ENCODE results near the gene SPATA32. TPM values are rescaled to one million over a fixed set of nuclear protein-coding genes. Genes with fewer than 3 reads are reported as not detected.

SPATA32 gene
- total RNA-seq, 1 experiment from 2014 or later = 0.21 TPM

DNA sequence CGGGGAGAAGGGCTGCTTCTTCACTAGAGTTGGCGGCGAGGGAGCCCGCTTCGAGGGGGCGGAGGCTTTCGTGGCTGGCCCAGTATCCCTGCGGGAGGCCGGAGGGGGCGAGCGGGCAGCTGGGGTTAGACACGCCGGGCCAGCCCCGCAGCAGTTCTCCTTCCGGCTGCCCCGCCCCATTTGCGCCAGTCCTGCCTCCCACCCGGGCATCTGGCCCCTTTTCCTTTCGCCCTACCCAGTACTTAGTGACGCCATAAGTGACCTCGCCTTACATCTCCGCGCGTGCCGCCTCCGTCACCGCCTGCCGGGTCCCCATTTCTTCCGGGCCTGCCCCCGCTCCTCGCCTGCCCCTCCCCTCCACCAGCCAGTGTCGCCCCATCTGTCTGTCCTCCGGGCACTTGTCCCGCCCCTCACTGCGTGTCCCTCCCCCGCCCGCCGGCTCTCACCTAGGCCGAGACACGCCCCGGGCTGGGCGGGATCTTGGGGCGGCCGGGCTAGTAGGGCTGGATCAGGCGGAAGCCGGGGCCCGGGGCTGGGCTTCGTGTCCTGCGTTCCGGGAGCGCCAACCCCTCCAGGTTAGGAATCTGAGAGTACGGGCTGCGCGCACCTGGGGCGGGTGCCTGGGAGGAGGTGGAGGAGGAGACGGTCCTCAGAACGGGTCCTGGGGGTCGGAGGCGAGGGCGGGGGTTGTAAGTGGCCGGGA, 14.3 kb downstream of the SPATA32 start:
- peak; percentile 99 for DNase-seq (ENCODE audit: low spot score)

DNA sequence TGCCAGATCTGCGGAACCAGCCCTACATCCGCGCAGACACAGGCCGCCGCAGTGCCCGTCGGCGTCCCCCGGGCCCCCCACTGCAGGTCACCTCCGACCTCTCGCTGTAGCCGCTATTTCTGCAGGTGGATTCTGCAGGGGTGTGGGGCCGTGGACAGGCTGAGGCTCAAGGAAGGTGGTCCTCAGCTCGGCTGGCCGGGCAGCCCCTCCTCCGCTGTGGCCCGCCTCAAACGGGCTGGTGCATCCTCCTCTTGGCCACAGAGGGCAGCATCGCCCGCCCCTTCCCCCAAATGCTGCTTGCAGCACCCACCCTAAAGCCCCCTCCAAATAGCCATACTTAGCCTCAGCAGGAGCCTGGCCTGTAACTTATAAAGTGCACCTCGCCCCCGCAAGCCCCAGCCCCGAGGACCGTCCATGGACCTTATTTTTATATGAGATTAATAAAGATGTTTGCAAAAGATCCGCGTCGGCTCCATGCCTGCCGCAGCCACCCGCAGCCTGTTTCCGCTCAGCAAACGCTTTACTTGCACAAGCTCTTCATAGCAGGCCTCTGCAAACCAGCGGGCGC, 14.9 kb downstream of the SPATA32 start:
- peak; percentile 51 for DNase-seq (ENCODE audit: low spot score)

GRCh38 chr17:45246338-45246737, 15.6 kb downstream of the SPATA32 start:
- no peak for DNase-seq (ENCODE audit: low spot score)

DNA sequence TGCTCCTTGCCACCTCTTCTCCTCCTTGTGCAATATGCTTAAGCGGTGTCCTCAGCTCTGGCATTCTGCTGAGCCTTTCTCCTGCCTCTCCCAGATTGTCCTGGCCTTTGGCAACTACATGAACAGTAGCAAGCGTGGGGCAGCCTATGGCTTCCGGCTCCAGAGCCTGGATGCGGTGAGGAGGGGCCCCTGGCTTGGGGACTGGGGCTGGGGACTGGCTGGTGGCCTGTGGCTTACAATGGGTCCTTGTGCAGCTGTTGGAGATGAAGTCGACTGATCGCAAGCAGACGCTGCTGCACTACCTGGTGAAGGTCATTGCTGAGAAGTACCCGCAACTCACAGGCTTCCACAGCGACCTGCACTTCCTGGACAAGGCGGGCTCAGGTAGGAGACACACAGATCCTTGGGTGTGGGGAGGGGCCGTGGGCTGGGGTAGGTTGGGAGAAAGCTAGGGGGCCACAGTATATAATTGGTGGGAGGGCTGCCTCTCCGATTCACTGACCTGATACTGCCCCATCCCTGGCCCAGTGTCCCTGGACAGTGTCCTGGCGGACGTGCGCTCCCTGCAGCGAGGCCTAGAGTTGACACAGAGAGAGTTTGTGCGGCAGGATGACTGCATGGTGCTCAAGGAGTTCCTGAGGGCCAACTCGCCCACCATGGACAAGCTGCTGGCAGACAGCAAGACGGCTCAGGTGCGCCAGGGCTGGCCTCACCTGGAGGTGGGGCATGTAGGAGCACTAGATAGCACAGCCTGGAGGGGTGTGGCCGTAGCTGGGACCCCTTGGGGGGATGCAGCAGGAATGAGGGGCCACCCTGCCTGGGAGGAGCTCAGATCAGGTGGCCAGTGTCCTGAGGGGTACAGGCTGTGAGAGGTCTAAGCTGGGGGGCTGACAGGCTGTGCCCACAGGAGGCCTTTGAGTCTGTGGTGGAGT, 16.9 kb downstream of the SPATA32 start:
- DNase-seq (ENCODE audit: low spot score) = no peak

DNA sequence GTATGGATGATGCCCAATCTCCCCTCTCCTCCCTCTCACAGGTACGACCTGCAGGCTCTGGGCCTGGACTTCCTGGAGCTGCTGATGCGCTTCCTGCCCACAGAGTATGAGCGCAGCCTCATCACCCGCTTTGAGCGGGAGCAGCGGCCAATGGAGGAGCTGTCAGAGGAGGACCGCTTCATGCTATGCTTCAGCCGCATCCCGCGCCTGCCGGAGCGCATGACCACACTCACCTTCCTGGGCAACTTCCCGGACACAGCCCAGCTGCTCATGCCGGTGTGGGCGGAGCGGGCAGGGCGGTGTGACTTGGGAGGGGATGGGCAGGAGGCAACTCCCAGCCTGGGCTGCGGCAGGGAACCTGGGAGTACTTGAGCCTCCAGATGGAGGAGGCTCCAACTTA, 18.1 kb downstream of the SPATA32 start:
- no peak for DNase-seq (ENCODE audit: low spot score)

DNA sequence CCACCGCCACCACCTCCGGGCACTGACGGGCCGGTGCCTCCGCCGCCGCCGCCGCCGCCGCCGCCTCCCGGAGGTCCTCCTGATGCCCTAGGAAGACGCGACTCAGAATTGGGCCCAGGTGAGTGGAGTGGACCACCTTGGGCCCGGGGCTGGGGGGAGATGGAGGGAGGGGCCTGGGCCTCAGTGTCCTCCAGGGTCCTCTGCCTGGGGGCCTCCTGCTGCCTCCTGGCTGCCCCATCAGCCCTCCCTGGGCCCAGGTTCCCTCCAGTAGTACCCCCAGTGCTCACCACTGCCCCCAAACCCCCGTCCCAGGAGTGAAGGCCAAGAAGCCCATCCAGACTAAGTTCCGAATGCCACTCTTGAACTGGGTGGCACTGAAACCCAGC, 19.9 kb downstream of the SPATA32 start:
- no peak for DNase-seq (ENCODE audit: low spot score)

GRCh38 chr17:45241328-45242028, 20.4 kb downstream of the SPATA32 start:
- DNase-seq (ENCODE audit: low spot score) = no peak

- DNase-seq (ENCODE audit: low spot score) = no peak
These were observed 21.0 kb downstream of the SPATA32 start for GRCh38 chr17:45240905-45241327.

DNA sequence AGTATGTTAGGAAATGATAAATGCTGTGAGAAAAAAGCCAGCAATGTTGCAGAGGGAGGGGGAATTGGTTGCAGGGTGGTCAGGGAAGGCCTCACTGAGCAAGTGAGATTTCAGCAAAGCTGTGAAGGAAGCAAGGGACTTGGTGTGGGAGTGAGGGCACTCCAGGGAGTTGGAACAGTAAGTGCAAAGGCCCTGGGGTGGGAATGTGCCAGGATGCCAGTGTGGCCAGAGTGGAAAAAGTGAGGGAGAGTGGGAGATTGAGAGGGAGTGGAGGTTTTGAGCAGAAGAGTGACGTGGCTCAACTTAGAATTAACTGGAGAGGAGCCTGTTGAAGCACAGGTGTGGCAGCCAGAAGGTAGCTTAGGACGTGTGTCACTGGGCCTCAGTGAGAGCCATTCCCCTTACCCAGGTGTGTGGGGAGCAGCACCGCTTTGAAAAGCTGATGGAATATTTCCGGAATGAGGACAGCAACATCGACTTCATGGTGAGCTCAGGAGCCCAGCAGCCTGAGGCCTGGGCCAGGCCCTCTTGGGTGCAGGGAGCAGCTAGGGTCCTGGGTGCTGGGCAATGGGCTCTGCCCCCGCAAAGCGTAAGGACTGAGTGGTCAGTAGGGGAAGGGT, 23.6 kb downstream of the SPATA32 start:
- DNase-seq (ENCODE audit: low spot score) = no peak

- no peak for DNase-seq (ENCODE audit: low spot score)
These were observed 24.2 kb downstream of the SPATA32 start for GRCh38 chr17:45237686-45238085.

GRCh38 chr17:45236282-45236606, 25.6 kb downstream of the SPATA32 start:
- no peak for DNase-seq (ENCODE audit: low spot score)

DNA sequence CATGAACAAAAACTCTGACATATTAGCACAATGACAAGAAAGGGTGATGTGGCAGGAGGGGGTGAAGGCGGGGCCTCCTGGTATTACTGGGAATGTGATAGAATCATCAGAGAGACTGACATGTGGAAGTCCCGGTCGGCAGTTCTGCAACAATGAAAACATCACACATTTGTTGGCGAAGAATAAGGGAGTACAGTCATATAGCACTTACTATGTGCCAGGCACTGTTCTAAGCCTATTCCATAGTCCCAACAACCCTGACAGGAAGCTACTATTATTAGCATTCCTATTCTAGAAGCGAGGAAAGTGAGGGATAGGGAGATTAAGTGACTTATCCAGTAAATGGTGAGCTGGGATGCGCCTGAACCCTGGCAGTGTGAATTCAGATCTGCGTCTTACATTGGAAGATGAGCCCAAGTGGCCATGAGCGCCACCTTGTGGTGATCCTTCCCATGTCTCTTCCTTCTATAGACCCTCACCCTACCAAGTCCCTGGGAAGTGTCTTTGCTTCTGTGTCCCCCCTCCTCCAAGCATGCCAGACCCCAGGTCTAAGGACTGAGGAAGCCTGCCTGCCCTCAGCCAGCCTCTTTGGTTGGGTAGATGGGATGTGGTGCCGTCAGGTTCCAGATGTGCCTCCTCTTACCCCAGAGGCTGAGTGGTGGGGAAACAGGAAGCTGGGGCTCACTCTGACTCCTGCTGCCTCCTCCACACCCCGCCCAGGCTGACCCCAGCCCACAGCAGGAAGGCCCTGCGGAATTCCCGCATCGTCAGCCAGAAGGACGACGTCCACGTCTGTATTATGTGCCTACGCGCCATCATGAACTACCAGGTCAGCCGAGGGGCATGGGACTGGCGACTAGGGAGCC, 26.2 kb downstream of the SPATA32 start:
- peak; percentile 66 for DNase-seq (ENCODE audit: low spot score)

GRCh38 chr17:45234641-45235415, 27.1 kb downstream of the SPATA32 start:
- no peak for DNase-seq (ENCODE audit: low spot score)

- DNase-seq (ENCODE audit: low spot score) = no peak
These were observed 28.4 kb downstream of the SPATA32 start for GRCh38 chr17:45233423-45233924.

GRCh38 chr17:45232514-45233422, 29.1 kb downstream of the SPATA32 start:
- DNase-seq (ENCODE audit: low spot score) = no peak

DNA sequence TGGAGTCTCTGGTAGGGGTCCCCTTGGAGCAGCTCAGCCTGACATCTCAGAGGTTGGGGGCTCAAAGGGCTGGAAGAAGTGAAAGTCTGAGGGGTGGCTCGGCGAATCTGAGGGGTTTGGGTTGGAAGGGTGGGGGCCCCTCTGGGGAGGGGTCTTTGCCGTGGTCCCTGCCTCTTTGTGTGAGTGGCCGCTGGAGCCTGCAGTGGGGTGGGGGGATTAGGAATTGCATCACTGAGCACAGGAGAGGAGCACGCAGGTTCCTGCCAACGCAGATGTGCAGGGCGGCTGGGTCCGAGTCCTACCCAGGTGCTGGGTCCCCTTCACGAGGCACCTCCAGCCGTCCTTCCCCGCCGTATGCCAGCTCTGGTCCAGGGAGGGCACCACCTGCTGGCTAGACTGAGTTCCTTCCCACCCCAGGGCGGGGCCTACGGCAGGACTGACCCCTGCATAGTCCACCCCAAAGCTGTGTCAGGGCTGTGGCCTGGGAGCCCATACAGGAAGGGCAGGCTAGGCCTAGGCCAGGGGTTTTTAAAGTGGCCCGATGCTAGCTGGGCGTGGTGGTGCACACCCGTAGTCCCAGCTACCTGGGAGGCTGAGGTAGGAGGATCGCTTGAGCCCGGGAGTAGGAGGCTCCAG, 30.3 kb downstream of the SPATA32 start:
- no peak for DNase-seq (ENCODE audit: low spot score)

GRCh38 chr17:45230787-45231480, 31.0 kb downstream of the SPATA32 start:
- no peak for DNase-seq (ENCODE audit: low spot score)

GRCh38 chr17:45230410-45230786, 31.5 kb downstream of the SPATA32 start:
- no peak for DNase-seq (ENCODE audit: low spot score)
